ENCODE measurements around the gene TUBB3. TPM values are rescaled to one million over a fixed set of nuclear protein-coding genes. Genes with fewer than 3 reads are reported as not detected.

TUBB3 gene
- total RNA-seq, 2 experiments from 2014 or later, result 0.27 to 1.2 TPM

DNA sequence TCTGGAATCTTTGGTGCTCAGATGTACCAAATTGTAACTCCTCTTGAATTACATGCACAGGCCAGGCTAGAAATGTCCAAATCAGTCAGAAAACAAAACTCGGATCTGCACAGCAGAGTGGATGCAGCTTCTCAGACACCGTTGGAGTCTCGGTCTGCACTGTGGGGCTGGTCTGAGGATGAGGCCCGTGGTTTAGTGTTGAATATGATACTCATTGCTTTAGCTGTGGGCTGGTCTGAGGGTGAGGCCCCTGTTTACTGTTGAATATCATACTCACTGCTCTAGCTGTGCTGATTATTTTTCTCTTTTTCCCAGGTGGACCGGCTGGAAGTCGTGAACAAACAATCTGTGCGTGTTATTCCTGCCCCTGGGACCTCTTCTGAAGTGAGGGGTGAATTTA lies 61.1 kb downstream of the TUBB3 start:
- intact Hi-C loops (cut with micrococcal nuclease), result no loop called here
- TF ChIP-seq, protein P1, sequence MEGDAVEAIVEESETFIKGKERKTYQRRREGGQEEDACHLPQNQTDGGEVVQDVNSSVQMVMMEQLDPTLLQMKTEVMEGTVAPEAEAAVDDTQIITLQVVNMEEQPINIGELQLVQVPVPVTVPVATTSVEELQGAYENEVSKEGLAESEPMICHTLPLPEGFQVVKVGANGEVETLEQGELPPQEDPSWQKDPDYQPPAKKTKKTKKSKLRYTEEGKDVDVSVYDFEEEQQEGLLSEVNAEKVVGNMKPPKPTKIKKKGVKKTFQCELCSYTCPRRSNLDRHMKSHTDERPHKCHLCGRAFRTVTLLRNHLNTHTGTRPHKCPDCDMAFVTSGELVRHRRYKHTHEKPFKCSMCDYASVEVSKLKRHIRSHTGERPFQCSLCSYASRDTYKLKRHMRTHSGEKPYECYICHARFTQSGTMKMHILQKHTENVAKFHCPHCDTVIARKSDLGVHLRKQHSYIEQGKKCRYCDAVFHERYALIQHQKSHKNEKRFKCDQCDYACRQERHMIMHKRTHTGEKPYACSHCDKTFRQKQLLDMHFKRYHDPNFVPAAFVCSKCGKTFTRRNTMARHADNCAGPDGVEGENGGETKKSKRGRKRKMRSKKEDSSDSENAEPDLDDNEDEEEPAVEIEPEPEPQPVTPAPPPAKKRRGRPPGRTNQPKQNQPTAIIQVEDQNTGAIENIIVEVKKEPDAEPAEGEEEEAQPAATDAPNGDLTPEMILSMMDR (IDR thresholded peaks at IDR 0.05), result no peak
- peaks cover 6% of the 10 kb centered on the region for H3K4me1 Mint-ChIP-seq (ENCODE audit: low read depth)
- H3K36me3 Mint-ChIP-seq (ENCODE audit: low read depth), result peaks cover 51% of the 10 kb centered on the region
- no peak overlapping the region for H3K4me3 Mint-ChIP-seq
- H3K27me3 Mint-ChIP-seq, result no peaks in the 10 kb centered on the region
- ATAC-seq, result no peak
- no peak overlapping the region for H3K27ac Mint-ChIP-seq
- H3K9me3 Mint-ChIP-seq, result no peaks in the 10 kb centered on the region
- DNase-seq, result no peak
- CTCF ChIA-PET, result no interaction called here
- POLR2A ChIA-PET, result no interaction called here

DNA sequence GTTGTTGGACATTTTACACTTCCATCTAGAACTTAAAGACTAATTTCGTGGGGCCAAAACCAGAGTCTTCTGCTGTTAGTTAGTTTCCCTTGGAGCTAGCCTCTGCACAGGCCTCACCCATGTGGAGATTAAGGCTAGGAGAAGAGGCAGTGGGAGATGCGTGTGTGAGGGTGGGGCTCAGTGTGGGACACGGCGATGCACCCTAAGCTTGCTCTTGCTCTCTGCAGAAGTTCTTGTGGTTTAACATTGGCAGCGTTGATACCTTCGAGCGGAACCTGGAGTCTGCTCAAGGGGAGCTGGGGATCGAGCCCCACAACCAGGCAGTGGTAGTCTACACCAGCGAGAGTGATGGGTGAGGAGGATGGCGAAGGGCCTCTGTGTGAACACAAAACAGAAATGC lies 62.1 kb downstream of the TUBB3 start:
- CTCF ChIA-PET, result no interaction called here
- no peak for ATAC-seq
- DNase-seq, result no peak

More for the DNA sequence above, 62.1 kb downstream of the TUBB3 start:
- intact Hi-C loops (cut with micrococcal nuclease), result no loop called here
- Mint-ChIP-seq H3K36me3 (ENCODE audit: low read depth) (peaks cover 44% of the 10 kb centered on the region), H3K4me1 (ENCODE audit: low read depth) (peaks cover 6% of the 10 kb centered on the region), H3K27ac (no peak overlapping the region), H3K27me3 (no peaks in the 10 kb centered on the region), H3K4me3 (no peak overlapping the region), H3K9me3 (no peaks in the 10 kb centered on the region)
- TF ChIP-seq, protein P1 (IDR thresholded peaks at IDR 0.05), result no peak
- POLR2A ChIA-PET, result interaction anchor here (1.8 kb wide), 1 partner anchor 10 kb away, joined by 7 read pairs; no protein-coding TSS in a partner anchor

Other genes with a start within 250 kb of the TUBB3 start
- gene CDK10, start 236.7 kb upstream of the TUBB3 start, total RNA-seq, result 10 to 100 TPM; 85.8 to 98.6 TPM
- 1 to 10 TPM; 2.6 to 3.3 TPM for gene SPATA2L, start 221.6 kb upstream of the TUBB3 start, total RNA-seq
- 1 to 10 TPM; 1.5 to 1.6 TPM for gene VPS9D1, start 202.4 kb upstream of the TUBB3 start, total RNA-seq
- gene ZNF276, start 201.8 kb upstream of the TUBB3 start, total RNA-seq, result 10 to 100 TPM; 24.6 to 27.9 TPM
- gene FANCA, start 106.7 kb upstream of the TUBB3 start, total RNA-seq, result 100 to 1,000 TPM in 1 of 2 experiments, 10 to 100 TPM in 1; 95.5 to 100 TPM
- gene SPIRE2, start 94.9 kb upstream of the TUBB3 start, total RNA-seq, result under 1 TPM; 0.27 to 0.29 TPM
- 100 to 1,000 TPM; 138 to 149 TPM for gene TCF25, start 49.8 kb upstream of the TUBB3 start, total RNA-seq
- 1 to 10 TPM; 2.0 to 2.5 TPM for gene MC1R, start 4.5 kb upstream of the TUBB3 start, total RNA-seq
- 10 to 100 TPM; 18.4 to 21.2 TPM for gene DEF8, start 25.4 kb downstream of the TUBB3 start, total RNA-seq
- gene DBNDD1, start 96.1 kb downstream of the TUBB3 start, total RNA-seq, result under 1 TPM; 0.52 to 0.96 TPM
- gene PRDM7, start 154.0 kb downstream of the TUBB3 start, total RNA-seq, result not detected